NCI-H187 (cell line): ENCODE data around the gene MTARC1.

Experiments used
- DNase-seq, 2 experiments: peaks; one replicate each; lab custom pipeline; 2025; lab: John Stamatoyannopoulos, UW

MTARC1 gene

DNA sequence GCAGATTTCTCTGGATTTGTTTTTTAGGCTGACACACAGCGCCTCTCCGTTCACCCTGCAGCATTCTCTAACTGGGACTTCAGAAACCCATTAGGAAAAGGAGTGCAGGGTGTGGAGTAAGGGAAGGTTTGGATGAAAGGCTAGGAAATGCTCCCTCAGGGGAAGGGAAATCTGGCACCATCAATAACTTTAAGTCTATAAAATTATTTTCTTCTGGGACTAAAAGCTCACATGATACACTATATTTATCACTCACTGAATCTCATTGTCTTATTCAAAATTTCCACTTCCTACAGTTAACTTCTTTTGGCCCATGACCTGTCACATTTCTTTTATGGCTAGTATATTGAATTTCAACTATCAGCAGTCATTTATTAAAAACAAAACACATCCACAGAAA is 46.7 kb downstream of the MTARC1 start:
- DNase-seq: no peak

DNA sequence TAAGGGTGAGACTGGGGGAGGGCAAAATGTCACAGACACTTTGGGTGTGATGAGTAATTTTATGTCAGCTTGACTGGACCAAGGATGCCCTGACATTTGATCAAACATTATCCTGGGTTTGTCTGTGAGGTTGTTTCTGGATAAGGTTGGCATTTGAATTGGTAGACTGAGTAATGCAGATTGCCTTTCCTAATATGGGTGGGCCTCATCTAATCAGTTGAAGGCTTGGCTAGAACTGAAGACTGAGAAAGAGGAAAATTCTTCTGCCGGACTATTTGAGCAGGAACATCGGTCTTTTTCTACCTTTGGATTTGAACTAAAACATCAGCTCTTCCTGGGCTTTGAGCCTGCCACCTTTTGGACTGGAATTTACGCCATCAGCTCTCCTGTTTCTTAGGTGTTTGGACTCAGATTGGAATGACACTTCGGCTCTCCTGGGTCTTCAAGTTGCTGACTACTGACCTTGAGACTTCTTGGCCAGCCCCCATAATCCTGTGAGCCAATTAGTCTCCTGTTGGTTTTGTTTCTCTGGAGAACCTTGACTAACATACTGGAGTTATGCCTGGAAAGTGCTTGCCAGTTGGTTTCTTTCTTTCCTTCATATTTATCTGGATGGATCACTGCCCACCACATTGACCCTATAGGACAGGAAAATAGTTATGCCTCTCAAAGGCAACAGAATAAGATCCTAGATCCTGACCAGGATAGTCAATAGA is 47.6 kb downstream of the MTARC1 start:
- DNase-seq: no peak
